Measurements from ENCODE around the gene AKAP1. TPM values are rescaled to one million over a fixed set of nuclear protein-coding genes. Genes with fewer than 3 reads are reported as not detected.

AKAP1 gene
- total RNA-seq, 2 donors from 2014 or later, result 11.6 to 18.5 TPM

DNA sequence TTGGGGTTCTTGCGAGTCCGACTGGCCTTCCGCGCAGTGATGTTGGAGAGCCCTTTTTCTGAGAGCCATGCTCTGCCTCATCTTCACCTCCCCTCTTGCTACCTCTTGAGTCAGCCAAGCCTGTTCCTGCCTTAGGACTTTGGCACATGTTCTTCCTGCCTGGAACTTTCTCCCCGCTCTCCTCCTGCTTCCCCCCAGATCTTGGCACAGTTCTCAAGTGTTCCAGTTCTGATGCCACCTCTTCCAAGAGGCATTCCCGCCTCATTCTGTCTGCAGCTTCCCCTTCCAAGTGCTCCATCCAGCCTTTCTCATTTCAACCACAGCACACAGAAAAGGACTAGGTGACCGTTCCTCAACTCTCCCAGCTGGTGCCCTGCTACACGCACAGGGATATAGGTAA is 7.7 kb downstream of the AKAP1 start:
- WGBS, 2 experiments (ENCODE audit: insufficient coverage in 1 of 2, insufficient read length in 1 of 2), result 93 to 99% methylated on average over 7 to 8 of the region's 8 CpGs
- no peak overlapping the region for H3K27ac ChIP-seq (ENCODE audit: low read depth, low read length)
- no peaks in the 10 kb centered on the region for H3K36me3 Mint-ChIP-seq (ENCODE audit: low read depth)
- peaks cover 3% of the 10 kb centered on the region for H3K27me3 ChIP-seq (ENCODE audit: control insufficient read depth, insufficient read depth, low read length, poor library complexity, severe bottlenecking)
- H3K36me3 ChIP-seq (ENCODE audit: control insufficient read depth, insufficient read depth, low read length), result no peaks in the 10 kb centered on the region
- H3K9ac ChIP-seq (ENCODE audit: extremely low read depth, low read length, poor library complexity, severe bottlenecking), result no peak overlapping the region
- DNase-seq, result peak; percentile 43
- H3K4me3 ChIP-seq (ENCODE audit: low read length), result no peak overlapping the region
- peaks cover 11% of the 10 kb centered on the region for H3K4me1 ChIP-seq (ENCODE audit: control insufficient read depth, insufficient read depth, low read length)
- TF ChIP-seq, protein P1, sequence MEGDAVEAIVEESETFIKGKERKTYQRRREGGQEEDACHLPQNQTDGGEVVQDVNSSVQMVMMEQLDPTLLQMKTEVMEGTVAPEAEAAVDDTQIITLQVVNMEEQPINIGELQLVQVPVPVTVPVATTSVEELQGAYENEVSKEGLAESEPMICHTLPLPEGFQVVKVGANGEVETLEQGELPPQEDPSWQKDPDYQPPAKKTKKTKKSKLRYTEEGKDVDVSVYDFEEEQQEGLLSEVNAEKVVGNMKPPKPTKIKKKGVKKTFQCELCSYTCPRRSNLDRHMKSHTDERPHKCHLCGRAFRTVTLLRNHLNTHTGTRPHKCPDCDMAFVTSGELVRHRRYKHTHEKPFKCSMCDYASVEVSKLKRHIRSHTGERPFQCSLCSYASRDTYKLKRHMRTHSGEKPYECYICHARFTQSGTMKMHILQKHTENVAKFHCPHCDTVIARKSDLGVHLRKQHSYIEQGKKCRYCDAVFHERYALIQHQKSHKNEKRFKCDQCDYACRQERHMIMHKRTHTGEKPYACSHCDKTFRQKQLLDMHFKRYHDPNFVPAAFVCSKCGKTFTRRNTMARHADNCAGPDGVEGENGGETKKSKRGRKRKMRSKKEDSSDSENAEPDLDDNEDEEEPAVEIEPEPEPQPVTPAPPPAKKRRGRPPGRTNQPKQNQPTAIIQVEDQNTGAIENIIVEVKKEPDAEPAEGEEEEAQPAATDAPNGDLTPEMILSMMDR (conservative IDR thresholded peaks at IDR 0.05), result no peak
- H3K4me1 Mint-ChIP-seq, result peaks cover 46% of the 10 kb centered on the region
- H3K9me3 ChIP-seq (ENCODE audit: control insufficient read depth, low read length), result no peaks in the 10 kb centered on the region
- H3K27ac Mint-ChIP-seq, result no peak overlapping the region
- peaks cover 2% of the 10 kb centered on the region for H3K27me3 Mint-ChIP-seq (ENCODE audit: insufficient read depth)
- H3K9me3 Mint-ChIP-seq, result no peaks in the 10 kb centered on the region
- no peak overlapping the region for H3K4me3 Mint-ChIP-seq

DNA sequence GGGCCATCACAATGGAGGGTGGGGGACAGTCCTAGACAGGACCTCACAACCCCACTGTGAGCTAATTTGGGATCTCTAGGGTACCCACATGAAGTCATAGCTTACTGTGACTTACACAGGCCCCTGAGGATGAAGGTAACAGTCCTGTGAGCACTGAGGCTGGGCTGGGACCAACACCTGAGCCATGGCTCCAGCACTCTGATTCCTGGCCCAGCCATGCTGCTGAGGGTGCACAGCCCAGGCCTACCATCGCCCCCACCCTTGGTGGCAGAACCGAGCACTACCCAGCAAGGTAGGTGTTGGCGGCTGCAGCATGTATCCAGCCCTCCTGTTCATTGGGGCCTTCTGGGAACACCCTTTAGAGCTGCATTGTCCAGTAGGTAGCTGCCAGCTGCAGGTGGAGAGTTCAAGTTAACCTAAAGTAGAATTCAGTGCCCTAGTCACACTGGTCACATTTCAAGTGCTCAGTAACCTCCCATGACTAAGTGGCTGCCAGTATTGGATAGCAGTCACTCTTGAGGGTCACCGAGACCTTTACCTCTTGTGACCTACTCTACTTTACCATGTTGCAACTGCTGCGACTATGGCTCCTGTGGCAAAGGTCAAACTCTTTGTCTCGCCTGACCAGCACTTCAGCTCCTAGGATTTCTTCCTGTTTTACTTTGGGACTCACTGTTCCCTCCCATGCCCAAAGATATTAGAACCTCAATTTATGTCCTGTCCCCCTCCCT is 11.6 kb downstream of the AKAP1 start:
- no peaks in the 10 kb centered on the region for H3K27me3 ChIP-seq (ENCODE audit: control insufficient read depth, insufficient read depth, low read length, poor library complexity, severe bottlenecking)
- WGBS, 2 experiments (ENCODE audit: insufficient coverage in 1 of 2, insufficient read length in 1 of 2), result 94 to 100% methylated on average over 3 to 6 of the region's 6 CpGs
- Mint-ChIP-seq H3K36me3 (ENCODE audit: low read depth) (no peaks in the 10 kb centered on the region), H3K27ac (no peak overlapping the region), H3K9me3 (no peaks in the 10 kb centered on the region), H3K4me3 (no peak overlapping the region), H3K27me3 (ENCODE audit: insufficient read depth) (no peaks in the 10 kb centered on the region), H3K4me1 (peaks cover 35% of the 10 kb centered on the region)
- H3K4me3 ChIP-seq (ENCODE audit: low read length), result no peak overlapping the region
- H3K4me1 ChIP-seq (ENCODE audit: control insufficient read depth, insufficient read depth, low read length), result peaks cover 5% of the 10 kb centered on the region
- TF ChIP-seq, protein P1 (conservative IDR thresholded peaks at IDR 0.05), result no peak
- H3K9ac ChIP-seq (ENCODE audit: extremely low read depth, low read length, poor library complexity, severe bottlenecking), result no peak overlapping the region
- H3K9me3 ChIP-seq (ENCODE audit: control insufficient read depth, low read length), result no peaks in the 10 kb centered on the region
- DNase-seq, result no peak
- no peak overlapping the region for H3K27ac ChIP-seq (ENCODE audit: low read depth, low read length)
- H3K36me3 ChIP-seq (ENCODE audit: control insufficient read depth, insufficient read depth, low read length), result no peaks in the 10 kb centered on the region

DNA sequence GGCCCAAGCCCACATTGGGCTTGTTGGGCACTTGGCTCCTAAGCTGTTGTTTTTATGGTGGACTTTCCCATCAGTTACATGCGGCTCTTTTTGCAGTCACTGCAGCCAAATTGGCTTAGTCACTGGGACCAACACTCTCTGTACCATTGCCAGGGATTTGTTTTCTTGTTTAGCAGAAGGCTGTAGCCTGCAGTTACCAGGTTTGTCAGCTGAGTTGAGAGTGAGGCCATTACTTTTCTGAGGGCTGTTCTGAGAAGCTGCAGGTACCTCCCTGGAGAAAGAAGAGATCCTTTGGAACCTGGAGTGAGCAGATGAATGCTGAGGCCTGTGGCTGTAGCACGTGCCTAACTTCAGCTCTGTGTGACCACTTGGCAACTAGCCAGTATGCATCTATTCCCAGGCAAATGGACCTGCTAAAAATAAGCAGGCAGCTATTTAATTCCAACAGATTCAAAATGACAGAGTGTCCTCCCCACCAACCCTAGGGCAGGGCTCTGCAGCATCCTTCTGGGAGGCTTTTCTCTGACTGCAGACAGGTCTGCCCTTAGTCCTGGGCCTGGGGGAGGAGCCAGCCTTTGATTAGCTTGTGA is 12.9 kb downstream of the AKAP1 start:
- WGBS, 2 experiments (ENCODE audit: insufficient coverage in 1 of 2, insufficient read length in 1 of 2), result 86 to 89% methylated on average over 2 of the region's 2 CpGs
- peaks cover 6% of the 10 kb centered on the region for H3K4me1 ChIP-seq (ENCODE audit: control insufficient read depth, insufficient read depth, low read length)
- H3K9me3 ChIP-seq (ENCODE audit: control insufficient read depth, low read length), result no peaks in the 10 kb centered on the region
- H3K27me3 ChIP-seq (ENCODE audit: control insufficient read depth, insufficient read depth, low read length, poor library complexity, severe bottlenecking), result no peaks in the 10 kb centered on the region
- no peak overlapping the region for H3K4me3 Mint-ChIP-seq
- no peak for DNase-seq
- H3K36me3 Mint-ChIP-seq (ENCODE audit: low read depth), result no peaks in the 10 kb centered on the region
- no peak overlapping the region for H3K27ac ChIP-seq (ENCODE audit: low read depth, low read length)
- H3K9ac ChIP-seq (ENCODE audit: extremely low read depth, low read length, poor library complexity, severe bottlenecking), result no peak overlapping the region
- TF ChIP-seq, protein P1 (conservative IDR thresholded peaks at IDR 0.05), result no peak
- H3K27ac Mint-ChIP-seq, result peak overlapping the region; percentile 52
- H3K9me3 Mint-ChIP-seq, result no peaks in the 10 kb centered on the region
- H3K36me3 ChIP-seq (ENCODE audit: control insufficient read depth, insufficient read depth, low read length), result no peaks in the 10 kb centered on the region
- H3K4me1 Mint-ChIP-seq, result peaks cover 29% of the 10 kb centered on the region
- no peak overlapping the region for H3K4me3 ChIP-seq (ENCODE audit: low read length)
- no peaks in the 10 kb centered on the region for H3K27me3 Mint-ChIP-seq (ENCODE audit: insufficient read depth)

All from endodermal cell (in vitro differentiated cells).